Measurements from ENCODE around the gene CFAP47. TPM values are rescaled to one million over a fixed set of nuclear protein-coding genes. Genes with fewer than 3 reads are reported as not detected.

Gene CFAP47
- total and polyA plus RNA-seq, 9 of the 15 experiments (the other 6 are each of a cell fraction or from before 2014, with no cell fraction given), result 0.06 to 0.29 (median 0.13) TPM

- no peaks in the 10 kb centered on the region for H3K27me3 ChIP-seq (ENCODE audit: control insufficient read depth in 2 of 2, insufficient read depth in 2 of 2, low read length in 2 of 2)
- DNase-seq (ENCODE audit: extremely low read depth in 1 of 4, low spot score in 3 of 4) (no peak), ATAC-seq (no peak), FAIRE-seq (no peak)
- 0% methylated on average over 1 of the region's 1 CpG for WGBS (ENCODE audit: insufficient coverage, low coverage, missing lambda C conversion rate)
- no peak overlapping the region for H2AFZ ChIP-seq (ENCODE audit: low read depth, low read length)
- H3K36me3 ChIP-seq (ENCODE audit: control insufficient read depth, insufficient read depth, low read length), result no peaks in the 10 kb centered on the region
- in situ Hi-C loops (cut with MboI), result no loop called here
- H3K9ac ChIP-seq (ENCODE audit: insufficient read depth in 1 of 2, low read depth in 2 of 2, low read length in 2 of 2), result no peak overlapping the region
- no peak overlapping the region for H3K4me3 ChIP-seq
- H3K4me1 ChIP-seq (replicated peaks in 1 of 2; ENCODE audit: control insufficient read depth in 2 of 2, insufficient read depth in 2 of 2, low read length in 2 of 2), result no peaks in the 10 kb centered on the region
- H3K9me3 ChIP-seq (replicated peaks; ENCODE audit: control insufficient read depth, insufficient read depth, low read depth, low read length), result no peaks in the 10 kb centered on the region
- no peaks in the 10 kb centered on the region for H3K9me1 ChIP-seq (ENCODE audit: control insufficient read depth, insufficient read depth, low read length)
- TF ChIP-seq ZNF766 (CRISPR knock-in tag; conservative IDR thresholded peaks at IDR 0.05) (no peak), ZNF655 (CRISPR knock-in tag; IDR thresholded peaks at IDR 0.05) (no peak), TCF3 (CRISPR knock-in tag; IDR thresholded peaks at IDR 0.05) (no peak), MYC (IDR thresholded peaks at IDR 0.05; ENCODE audit: low read depth, low read length) (no peak), MYC (CRISPR knock-in tag; IDR thresholded peaks at IDR 0.05; ENCODE audit: borderline replicate concordance, low read depth) (no peak), PHB (CRISPR knock-in tag; IDR thresholded peaks at IDR 0.05) (no peak), MCM3 (IDR thresholded peaks at IDR 0.05) (no peak), ZEB2 (IDR thresholded peaks at IDR 0.05) (no peak), PRDM10 (IDR thresholded peaks at IDR 0.05; ENCODE audit: partially characterized antibody) (no peak), POLR2A (conservative IDR thresholded peaks at IDR 0.05) (no peak), RBM34 (IDR thresholded peaks at IDR 0.05; ENCODE audit: borderline replicate concordance, insufficient read depth, low read length) (no peak), CTBP1 (IDR thresholded peaks at IDR 0.05; ENCODE audit: borderline replicate concordance) (no peak), ZNF445 (CRISPR knock-in tag; IDR thresholded peaks at IDR 0.05; ENCODE audit: low read depth) (no peak), SNIP1 (IDR thresholded peaks at IDR 0.05; ENCODE audit: low read depth) (no peak), C11orf30 (IDR thresholded peaks at IDR 0.05; ENCODE audit: low read depth) (no peak), HMGN3 (IDR thresholded peaks at IDR 0.05; ENCODE audit: borderline replicate concordance, extremely low read depth, insufficient read length, low read depth, low read length) (no peak)
- no peak overlapping the region for H3K4me2 ChIP-seq (ENCODE audit: insufficient read depth, low read length)
- no peaks in the 10 kb centered on the region for H3K79me2 ChIP-seq (ENCODE audit: control insufficient read depth, insufficient read depth, low read length)
- no peaks in the 10 kb centered on the region for H4K20me1 ChIP-seq (replicated peaks; ENCODE audit: control insufficient read depth, insufficient read depth, low read length)
- no TSS peak for BruUV-seq (replicated peaks)
- intact Hi-C loops (cut with micrococcal nuclease), result no loop called here
- ChIA-PET CTCF (ENCODE audit: low intra/inter-chr PET ratio) (no interaction called here), POLR2A (no interaction called here)
- no peak overlapping the region for H3K27ac ChIP-seq (ENCODE audit: extremely low read depth, low read depth, low read length)
These were observed 429.0 kb downstream of the CFAP47 start for GRCh38 chrX:36348509-36348908.

Data from K562 (cell line).